Urothelium cell line (cell line): ENCODE data around the gene GARIN3.
"Not testable (repeated sequence)": the region's sequence is repeated elsewhere in the genome, so short reads cannot be mapped to it uniquely, and the experiment has no call there.

ENCODE experiments used
- DNase-seq: peaks from one replicate; pipeline ENCODE4 v3.0.0; 2011; ENCODE audit warnings: low spot score, mixed read lengths
- FAIRE-seq: peaks from 2 replicates; lab custom pipeline; 2011; peaks lifted over from hg19 to GRCh38; lab: Jason Lieb, UNC

GARIN3 gene

DNA sequence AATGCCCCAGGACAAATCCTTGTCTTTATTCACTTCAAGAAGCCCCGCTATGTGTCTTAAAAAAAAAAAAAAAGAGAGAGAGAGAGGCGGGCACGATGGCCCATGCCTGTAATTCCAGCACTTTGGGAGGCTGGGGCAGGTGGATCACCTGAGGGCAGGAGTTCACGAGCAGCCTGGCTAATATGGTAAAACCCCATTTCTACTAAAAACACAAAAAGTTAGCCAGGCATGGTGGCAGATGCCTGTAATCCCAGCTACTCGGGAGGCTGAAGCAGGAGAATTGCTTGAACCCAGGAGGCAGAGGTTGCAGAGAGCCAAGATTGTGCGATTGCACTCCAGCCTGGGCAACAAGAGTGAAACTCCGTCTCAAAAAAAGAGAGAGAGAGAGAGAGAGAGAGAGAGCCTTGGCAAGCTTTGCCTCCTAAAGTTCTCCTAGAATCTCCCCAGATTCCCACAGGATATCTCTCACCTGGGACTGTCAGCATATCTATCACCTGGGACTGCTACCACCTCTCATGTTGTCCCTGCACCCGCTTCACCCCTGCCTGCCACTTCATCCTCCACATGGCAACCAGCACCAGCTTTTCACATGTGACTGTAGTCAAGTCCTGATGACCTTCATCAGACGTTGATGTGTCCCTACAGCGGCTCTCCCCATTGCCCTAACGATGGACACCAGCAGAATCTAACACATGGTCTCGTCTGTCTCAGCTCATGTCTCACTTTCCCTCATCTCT is 20.4 kb upstream of the GARIN3 start:
- FAIRE-seq (no peak), DNase-seq (no peak)

DNA sequence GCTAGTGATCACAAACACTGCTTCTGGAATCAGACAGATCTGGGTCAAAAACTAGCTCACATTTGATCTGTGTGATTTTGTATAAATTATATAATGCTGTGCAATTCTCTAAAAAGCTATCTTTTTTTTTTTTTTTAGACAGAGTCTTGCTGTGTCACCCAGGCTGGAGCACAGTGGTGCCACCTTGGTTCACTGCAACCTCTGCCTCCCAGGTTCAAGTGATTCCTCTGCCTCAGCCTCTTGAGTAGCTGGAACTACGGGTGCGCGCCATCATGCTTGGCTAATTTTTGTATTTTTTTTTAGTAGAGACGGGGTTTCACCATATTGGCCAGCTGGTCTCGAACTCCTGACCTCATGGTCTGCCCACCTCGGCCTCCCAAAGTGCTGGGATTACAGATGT is 19.1 kb upstream of the GARIN3 start:
- DNase-seq, FAIRE-seq: not testable (repeated sequence)

DNA sequence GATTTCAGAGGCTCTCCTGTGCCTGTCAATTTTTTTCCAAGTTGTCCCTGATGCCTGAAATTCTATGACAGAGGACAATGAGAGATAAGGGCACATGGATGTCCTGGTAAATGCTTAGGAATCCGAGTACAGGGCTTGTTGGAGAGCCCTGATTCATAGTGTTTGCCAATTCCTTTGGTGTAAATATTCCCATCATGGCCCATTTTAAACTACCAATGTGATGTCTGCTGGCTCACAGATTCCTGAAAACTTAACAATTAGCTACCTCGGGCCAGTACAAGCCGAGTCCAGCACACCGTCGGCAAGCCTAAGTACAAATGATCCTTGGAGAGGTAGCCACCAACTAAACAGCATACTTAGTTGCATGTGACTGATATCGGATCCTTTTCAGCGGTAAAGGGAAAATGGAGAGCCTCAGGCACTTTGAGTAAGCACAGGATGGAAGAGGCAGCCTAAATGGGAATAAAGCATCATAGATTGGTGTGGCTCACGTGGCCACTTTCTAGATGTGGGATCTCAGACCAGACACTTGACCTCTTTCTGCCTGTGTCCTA is 18.1 kb upstream of the GARIN3 start:
- FAIRE-seq (no peak), DNase-seq (no peak)

DNA sequence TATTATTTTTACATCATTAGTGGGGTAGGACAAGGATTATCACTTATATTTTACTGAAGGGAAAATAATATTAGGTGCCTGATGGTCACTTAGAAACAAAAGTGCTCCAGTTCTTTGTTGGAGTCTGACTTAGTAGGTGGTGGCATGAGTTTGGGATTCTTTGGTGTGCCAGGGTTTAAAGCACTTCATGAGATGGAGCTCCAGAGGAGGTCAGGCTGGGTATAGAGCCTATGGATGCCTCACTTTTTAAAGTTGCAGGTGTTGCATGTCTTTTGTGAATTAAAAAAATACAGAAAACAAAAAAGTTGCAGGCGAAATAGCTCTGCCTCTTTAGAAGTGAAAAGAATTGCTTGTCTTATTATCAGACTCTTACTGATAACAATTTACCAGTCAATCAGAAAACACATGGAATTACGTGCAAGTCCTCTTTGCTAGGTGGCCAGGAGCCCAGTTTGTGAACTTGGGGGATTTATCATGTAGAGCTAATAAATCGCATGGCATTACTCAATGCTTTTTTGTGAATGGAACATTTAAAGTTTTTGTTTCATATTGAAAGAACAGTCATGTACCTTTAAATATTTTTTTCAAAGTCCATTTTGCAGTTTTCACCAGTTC is 16.2 kb upstream of the GARIN3 start:
- DNase-seq: no peak
- FAIRE-seq: no peak

DNA sequence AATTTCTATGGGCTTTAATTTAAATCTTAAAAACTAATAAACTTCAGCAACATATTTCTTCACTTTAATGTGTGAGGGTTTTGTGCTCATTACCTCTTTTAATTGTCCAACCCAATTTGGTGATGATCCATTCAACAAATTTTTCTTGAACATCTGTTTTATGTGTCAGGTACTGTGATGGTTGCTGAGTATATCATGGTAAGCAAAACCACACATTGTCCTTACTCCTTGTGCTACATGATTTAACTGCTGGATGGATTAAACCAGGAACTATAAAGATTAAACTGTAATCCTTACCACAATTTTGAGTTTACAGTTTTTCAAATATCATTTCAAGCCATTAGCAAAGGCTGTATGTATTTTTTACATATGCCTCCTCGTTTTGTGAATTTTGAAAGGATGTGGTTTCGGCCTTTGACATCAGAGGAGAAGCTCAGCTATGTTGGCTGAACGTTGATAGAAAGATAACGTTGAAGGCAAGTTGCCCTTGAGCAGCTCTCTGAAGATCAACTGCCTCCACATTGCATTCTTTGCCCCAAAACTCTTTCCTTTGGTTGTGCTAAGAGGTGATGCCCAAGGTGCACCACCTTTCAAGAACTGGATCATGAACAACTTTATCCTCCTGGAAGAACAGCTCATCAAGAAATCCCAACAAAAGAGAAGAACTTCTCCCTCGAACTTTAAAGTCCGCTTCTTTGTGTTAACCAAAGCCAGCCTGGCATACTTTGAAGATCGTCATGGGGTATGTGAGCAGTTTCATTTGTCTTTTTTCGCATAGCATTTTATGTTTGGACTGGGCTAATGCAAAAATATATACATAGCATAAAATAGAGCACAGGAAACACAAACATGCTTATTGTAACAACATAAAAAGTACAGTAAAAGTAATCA is 14.6 kb upstream of the GARIN3 start, which contains the start of gene ITK:
TSS of gene ITK (plus strand) at position 467 of the 891 bp plus-strand sequence. CDS start at position 605, 138 bp downstream.
- DNase-seq (no peak), FAIRE-seq (no peak)

DNA sequence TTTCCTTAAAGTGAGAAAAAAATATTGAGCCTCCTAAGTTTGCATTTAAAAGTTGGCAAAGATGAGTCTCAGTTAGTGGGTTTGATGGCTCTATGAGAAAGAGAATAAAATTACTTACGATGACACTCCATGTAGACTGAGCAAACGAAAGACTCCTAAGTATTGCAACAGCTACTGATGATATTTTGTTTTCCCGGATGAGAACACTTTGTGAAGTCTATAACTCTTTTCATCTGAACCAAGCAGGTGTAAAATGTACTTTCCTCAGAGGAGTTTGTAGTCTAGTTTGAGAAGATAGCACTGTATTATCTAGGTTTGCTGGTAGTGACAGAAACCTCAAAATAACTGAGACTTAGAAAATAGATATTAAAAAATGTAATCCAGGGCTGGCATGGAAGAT is 12.9 kb upstream of the GARIN3 start:
- FAIRE-seq: no peak

DNA sequence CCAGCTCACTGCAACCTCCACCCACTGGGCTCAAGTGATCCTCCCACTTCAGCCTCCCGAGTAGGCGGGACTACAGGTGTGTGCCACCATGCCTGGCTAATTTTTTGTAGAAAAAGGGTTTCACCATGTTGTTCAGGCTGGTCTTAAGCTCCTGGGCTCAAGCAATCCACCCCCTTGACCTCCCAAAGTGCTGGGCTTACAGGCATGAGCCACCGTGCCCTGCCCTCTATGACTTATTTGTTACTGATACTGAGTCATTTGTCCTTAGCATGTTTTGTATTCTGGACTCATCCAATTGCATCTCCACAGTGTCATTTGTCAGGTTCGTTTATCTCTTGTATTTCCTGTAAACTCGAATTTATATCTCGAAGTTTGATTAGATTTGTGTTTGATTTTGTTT is 11.9 kb upstream of the GARIN3 start:
- no peak for FAIRE-seq
- no peak for DNase-seq

More for the DNA sequence above, 12.9 kb upstream of the GARIN3 start:
- DNase-seq: no peak

DNA sequence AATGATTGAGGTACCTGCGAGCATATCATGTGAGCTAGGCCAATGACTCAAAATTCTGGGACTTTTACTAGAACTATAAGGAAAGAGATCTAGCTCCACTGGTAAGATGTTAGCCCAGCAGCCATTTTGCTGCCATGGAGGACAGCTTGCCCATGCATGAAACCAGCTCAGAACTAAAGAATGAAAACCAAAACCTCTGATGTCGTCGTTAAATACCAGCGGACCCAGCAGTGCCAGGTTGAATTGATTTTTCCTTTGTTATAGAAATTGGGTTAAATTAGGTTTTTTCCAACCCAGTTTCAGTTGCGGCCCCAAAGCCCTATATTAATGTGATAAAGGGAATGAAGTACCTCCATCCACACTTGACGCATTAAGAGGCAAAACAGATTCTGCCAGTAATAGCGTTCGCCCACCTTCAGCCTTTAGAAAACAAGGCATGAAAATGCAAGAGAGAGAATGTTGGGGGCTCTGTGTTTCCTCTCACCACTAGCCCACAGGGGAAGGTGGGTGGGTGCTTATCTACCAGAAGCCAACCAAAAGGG is 9.1 kb upstream of the GARIN3 start:
- no peak for FAIRE-seq

DNA sequence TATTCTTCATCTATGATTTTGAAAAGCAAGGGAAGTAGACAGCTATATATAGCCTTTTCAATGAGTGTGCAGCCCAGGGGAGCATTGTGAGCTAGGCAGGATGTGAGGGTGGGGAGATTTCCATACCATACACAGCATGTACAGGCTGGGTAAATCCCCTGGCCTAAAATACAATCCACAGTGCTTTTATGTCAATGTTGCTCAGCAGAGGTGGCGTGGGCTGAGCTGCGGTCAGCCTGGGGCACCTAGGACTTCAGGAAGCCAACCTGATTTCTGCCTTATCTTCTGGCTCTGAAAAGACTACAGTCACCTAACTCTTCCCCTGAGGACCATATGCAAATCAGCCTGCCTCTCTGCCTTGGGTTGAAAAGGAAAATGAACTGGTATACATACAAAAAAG is 6.3 kb upstream of the GARIN3 start:
- FAIRE-seq (no peak), DNase-seq (no peak)

More for the DNA sequence above, 9.1 kb upstream of the GARIN3 start:
- no peak for DNase-seq

DNA sequence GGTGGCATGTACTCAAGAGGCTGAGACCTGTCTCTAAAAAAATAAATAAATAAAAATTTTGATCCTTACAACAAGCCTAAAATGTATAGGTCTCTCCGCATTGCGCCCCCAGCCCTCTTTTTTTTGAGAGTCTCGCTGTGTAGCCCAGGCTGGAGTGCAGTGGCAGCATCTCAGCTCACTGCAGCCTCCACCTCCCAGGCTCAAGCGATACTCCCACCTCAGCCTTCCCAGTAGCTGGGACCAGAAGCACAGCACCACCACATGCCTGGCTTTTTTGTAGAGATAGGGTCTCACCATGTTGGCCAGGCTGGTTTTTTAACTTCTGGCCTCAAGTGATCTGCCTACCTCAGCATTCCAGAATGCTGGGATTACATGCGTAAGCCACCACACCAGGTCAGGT is 2.2 kb upstream of the GARIN3 start:
- FAIRE-seq (no peak), DNase-seq (no peak)

DNA sequence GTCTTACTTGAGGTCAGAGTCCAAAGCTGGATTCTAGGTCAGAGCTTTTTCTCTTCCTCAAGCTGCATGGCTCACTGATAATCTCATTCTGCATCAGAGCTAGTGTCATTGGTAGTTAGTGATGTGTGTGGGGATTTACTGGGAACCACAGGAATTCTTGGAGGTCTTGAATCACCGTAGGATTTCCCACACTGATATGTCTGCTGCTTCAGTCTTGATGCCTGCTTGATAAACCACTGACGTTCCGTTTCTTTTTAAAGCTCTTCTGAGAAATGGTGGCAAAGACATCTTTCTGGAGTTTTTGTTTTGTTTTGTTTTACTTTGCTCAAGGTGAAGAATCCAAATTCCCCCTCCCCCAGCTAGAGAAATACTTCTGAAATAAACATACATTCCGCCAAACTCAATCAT is 1.2 kb upstream of the GARIN3 start:
- peak; percentile 70 for DNase-seq
- no peak for FAIRE-seq

DNA sequence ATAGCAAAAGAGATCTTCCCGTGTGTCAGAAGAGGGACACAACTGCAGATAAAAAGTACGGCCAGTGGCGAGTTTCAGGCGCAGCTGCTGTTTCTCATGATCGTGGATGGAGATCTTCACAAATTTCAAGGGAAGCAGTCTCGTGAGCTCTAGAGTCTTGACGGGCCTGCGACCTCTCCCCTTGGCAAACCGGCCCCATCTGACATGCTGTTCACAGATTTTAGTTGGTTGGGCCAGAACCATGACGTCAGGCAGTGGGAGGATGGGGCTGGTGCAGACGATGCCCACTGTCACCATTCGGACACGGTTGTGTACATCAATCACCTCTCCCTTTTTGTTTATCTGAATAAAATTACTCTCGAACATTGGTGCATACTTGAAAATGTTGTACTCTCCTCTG is 396 bp downstream of the GARIN3 start:
- DNase-seq (no peak), FAIRE-seq (no peak)

DNA sequence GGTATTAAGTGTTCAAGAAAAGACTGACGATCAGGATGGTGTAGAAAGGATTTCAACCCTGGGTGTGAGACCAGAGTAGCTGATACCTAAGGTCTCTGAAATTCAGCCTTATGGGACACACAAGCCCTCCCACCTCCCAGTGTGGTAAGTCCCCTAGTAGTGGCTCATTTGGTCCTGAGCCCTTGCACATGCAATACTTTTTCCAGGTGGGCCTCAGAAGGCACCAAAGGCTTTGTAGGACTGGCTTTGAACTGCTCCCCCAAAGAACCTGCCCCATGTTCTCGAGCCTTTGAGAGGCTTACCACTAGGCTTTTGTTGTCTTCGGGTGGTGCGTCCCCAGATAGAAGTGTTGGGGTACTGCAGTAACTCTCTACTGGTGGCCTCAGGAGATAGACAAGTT is 803 bp downstream of the GARIN3 start:
- FAIRE-seq (no peak), DNase-seq (no peak)

DNA sequence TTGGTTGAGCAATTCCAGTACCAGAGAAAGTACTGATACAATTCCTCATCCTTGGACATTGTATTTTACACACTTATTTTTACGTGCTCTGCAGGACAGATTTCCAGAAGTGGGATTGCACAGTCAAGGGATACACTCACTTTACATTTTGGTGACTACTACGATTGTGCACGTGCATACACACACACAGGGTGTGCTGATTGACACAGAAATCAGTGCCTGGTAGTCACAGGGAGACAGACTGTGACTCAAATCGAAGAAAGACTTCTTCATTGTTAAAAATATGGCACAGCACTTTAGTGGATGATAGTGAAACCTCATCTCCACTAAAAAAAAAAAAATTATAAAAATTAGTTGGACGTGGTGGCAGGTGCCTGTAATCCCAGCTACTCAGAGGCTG is 1.5 kb downstream of the GARIN3 start:
- DNase-seq (no peak), FAIRE-seq (no peak)

DNA sequence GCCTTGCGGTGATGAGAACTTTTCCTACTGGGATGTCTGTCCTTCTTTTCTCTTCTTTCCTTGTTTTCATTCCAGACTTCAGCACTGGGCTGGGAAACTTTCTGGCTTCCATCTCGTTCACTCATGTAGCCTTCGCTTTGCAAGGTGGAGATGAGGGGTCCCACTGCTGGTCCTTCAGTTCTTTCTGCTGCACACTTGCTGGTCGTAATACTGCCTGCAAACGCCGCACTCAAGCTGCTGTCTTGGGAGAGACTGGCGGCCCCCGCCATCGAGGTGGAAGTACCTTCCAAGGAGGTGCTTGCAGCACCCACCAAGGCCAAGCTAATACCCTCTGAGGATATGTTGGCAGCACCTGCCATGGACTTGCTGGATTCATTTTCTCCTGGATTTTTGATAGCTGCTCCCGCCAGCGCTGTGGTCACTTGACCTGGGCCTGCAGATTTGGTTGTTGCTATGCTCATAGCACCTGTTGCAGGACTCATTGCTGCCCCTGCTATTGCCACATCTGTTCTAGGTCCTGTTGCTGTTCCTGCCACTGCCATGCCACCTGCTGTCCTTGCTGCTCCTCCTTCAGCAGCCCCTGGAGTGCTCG is 3.0 kb downstream of the GARIN3 start:
- FAIRE-seq (no peak), DNase-seq (no peak)

DNA sequence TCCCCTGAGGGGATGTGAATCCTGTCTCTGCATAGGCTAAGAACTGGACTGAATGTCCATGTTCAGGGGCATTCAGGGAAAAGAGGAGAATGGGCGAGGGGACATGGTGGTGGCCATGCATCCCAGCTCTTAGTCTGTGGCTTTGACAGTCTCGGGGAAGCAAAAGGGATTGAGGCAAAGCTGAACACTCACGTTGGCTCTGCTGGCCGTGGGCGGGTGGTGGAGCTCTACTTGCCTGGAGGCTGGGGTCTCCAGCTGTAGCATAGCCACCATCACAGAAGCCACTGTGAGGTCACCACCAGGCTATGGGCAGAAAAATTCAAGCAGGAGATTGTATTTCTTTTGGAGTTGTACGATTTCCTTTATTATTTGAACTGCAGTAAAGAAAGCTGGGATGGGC is 4.1 kb downstream of the GARIN3 start:
- FAIRE-seq (no peak), DNase-seq (no peak)

DNA sequence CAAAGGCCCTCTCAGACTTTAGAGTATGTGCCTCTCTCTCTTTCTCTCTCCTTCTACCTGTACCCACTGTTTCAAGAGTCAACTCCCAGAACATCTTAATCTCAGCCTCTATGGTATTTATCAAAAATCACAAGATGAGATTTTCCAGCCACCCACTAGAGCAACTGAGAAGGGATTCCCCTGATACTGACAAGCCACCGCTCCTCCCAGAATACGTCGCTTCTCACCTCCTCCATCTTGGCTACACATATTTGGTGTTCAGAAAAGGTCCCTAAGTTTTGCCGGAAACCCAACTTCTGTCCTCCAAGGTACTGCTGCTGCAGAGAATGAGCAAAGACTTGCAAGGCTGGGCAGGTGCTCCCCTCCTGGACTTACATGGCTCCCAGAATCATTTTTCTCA is 6.1 kb downstream of the GARIN3 start:
- DNase-seq: no peak
- FAIRE-seq: no peak

DNA sequence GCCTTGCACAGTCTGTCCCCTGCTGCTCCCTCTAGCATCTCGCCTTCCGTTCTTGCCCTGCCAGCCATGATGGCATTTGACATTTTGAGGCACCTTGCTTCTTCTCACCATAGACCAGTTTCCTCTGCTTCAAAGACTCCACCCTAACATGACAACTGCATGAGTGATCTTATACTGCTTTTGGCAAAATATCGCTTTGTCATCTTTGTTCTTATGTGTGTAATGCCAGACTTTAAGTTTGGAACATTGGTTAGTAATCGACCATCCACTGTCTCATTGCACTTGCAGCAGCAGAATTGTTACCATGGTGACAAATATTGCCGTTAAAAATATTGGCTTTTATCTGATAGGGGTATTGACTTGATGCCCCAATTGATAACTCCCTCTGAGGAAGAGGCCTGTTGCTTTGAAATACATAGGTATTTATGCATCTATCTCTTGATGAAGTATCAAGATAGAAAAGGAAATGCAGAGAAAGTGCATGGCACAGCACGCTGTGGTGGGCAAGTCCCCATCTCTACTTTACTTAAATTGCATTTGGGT is 6.8 kb downstream of the GARIN3 start:
- DNase-seq (no peak), FAIRE-seq (no peak)

DNA sequence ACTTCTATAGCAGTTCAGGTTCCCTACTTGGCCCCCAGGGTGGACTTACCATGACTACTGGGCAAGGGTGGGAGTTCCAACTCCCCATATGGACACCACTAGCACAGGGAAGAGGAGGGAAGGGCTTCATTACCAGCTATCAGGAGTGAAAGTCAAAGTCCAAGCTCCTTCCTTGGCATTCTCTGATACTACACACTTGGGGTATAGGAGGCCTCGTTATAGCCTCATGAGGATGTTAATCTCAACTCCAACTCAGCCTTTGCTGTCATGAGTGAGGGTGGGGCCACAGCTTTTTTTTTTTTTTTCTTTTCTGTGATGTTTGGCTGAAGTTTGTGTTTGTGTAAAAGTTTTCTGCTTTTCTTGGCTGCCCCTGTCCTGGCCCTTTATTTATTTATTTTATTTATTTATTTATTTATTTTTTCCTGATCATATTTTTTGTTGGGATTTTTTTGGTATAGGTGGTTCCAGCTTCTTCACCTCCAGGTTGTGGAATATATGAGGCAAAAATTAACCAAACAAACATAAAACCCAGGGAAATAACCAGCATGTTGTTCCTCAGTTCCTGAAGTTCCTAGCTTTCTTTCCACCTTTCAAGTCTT is 8.7 kb downstream of the GARIN3 start:
- DNase-seq (no peak), FAIRE-seq (no peak)

DNA sequence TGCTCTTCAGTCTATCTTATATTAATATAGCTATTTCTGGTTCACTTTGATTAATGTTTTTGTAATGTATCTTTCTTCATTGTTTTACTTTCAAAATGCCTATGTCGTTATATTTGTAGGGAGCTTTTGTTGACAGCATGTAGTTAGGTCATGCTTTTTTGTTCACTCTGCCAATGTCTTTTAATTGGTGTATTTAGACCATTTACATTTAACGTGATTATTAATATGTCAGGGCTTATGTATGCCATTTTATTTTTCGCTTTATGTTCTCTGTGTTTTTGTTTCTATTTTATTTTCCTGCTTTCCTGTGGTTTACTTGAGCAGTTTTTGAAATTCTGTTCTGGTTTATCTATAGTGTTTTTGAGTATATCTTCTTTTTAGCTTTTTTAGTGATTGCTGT is 10.8 kb downstream of the GARIN3 start:
- DNase-seq (no peak), FAIRE-seq (no peak)
